Hematopoietic multipotent progenitor cell treated with erythropoietin and hydrocortisone succinate and interleukin-3 and kit ligand, for 15 days (in vitro differentiated cells): ENCODE measurements around the gene ZSWIM1.

Experiments used
- DNase-seq: peaks from one replicate; pipeline ENCODE4 v3.0.0-alpha.2; 2015; ENCODE audit warnings: low spot score

ZSWIM1 gene

GRCh38 chr20:45880988-45881788, at the start of gene ZSWIM1:
ZSWIM1 (plus strand) TSS chr20:45881227; CDS start chr20:45882593, 1,366 bp downstream.
- DNase-seq: peak; percentile 100

- no peak for DNase-seq
Observed at GRCh38 chr20:45832619-45833018, 48.4 kb upstream of the ZSWIM1 start.

- DNase-seq: no peak
Observed at GRCh38 chr20:45833030-45833882, 47.8 kb upstream of the ZSWIM1 start, which contains the start of gene SNX21. SNX21 (plus strand) TSS chr20:45833799; CDS start chr20:45833920, 121 bp downstream.

GRCh38 chr20:45833883-45834796, 46.9 kb upstream of the ZSWIM1 start:
- DNase-seq: no peak

- DNase-seq: no peak
Observed at GRCh38 chr20:45834797-45835161, 46.2 kb upstream of the ZSWIM1 start.

GRCh38 chr20:45835329-45835765, 45.7 kb upstream of the ZSWIM1 start:
- no peak for DNase-seq

- peak; percentile 72 for DNase-seq
Observed at GRCh38 chr20:45835825-45836224, 45.2 kb upstream of the ZSWIM1 start.

- peak; percentile 28 for DNase-seq
Observed at GRCh38 chr20:45836841-45837240, 44.2 kb upstream of the ZSWIM1 start.

GRCh38 chr20:45840700-45841198, 40.3 kb upstream of the ZSWIM1 start:
- DNase-seq: no peak

GRCh38 chr20:45841407-45842129, 39.5 kb upstream of the ZSWIM1 start:
- DNase-seq: no peak

GRCh38 chr20:45842169-45842812, 38.7 kb upstream of the ZSWIM1 start:
- DNase-seq: no peak

GRCh38 chr20:45843506-45843905, 37.5 kb upstream of the ZSWIM1 start:
- no peak for DNase-seq

GRCh38 chr20:45845452-45845851, 35.6 kb upstream of the ZSWIM1 start:
- DNase-seq: no peak

- DNase-seq: no peak
Observed at GRCh38 chr20:45848421-45848820, 32.6 kb upstream of the ZSWIM1 start.

- no peak for DNase-seq
Observed at GRCh38 chr20:45848969-45849582, 32.0 kb upstream of the ZSWIM1 start.

GRCh38 chr20:45850238-45850637, 30.8 kb upstream of the ZSWIM1 start:
- no peak for DNase-seq

GRCh38 chr20:45850926-45851325, 30.1 kb upstream of the ZSWIM1 start:
- peak; percentile 83 for DNase-seq

- no peak for DNase-seq
Observed at GRCh38 chr20:45851501-45851900, 29.5 kb upstream of the ZSWIM1 start.

- DNase-seq: no peak
Observed at GRCh38 chr20:45852326-45852725, 28.7 kb upstream of the ZSWIM1 start.

GRCh38 chr20:45853484-45853883, 27.5 kb upstream of the ZSWIM1 start:
- no peak for DNase-seq
